K562 (cell line): ENCODE measurements around the gene GNAL. TPM values are rescaled to one million over a fixed set of nuclear protein-coding genes. Genes with fewer than 3 reads are reported as not detected.
A peak's percentile ranks its signal among the peaks of the same experiment; 100 is the strongest.

ENCODE experiments used
- ATAC-seq: fragments of 200-7000 bp; cut with Tn5 transposase; 3 replicates; pipeline ENCODE4 v1.9.1; 2020; ENCODE audit warnings: moderate library complexity
- BruUV-seq: library from RNA; stranded (reverse); fragments of 400-500 nt; replicated peaks from 2 replicates; lab custom pipeline; 2021; lab: Mats Ljungman, UMichigan
- CTCF ChIA-PET: fragments of 300-600 bp; formaldehyde crosslinking; extraction: SDS; loops from one replicate; lab custom pipeline; 2021; ENCODE audit warnings: low intra/inter-chr PET ratio; lab: Yijun Ruan, JAX
- POLR2A ChIA-PET: fragments of 300-600, 350-650 bp; sonication (Branson Sonifier 250); formaldehyde crosslinking; extraction: SDS; loops from one replicate; lab custom pipeline; 2021; ENCODE audit warnings: antibody characterized with exemption, inconsistent platforms; lab: Yijun Ruan, JAX
- DNase-seq, 4 experiments: peaks; one replicate each; pipeline versions ENCODE4 v3.0.0 to v3.0.0-alpha.2; 2011 to 2018; ENCODE audit warnings: low spot score in 3 of 4, mixed read lengths in 3 of 4; ENCODE audit errors: extremely low read depth in 1 of 4
- FAIRE-seq: peaks from 2 replicates; lab custom pipeline; 2011; peaks lifted over from hg19 to GRCh38; lab: Jason Lieb, UNC
- H2AFZ ChIP-seq: 2 replicates; pipeline ENCODE4 v1.6.0; 2011; ENCODE audit warnings: low read depth, low read length, control low read depth, inconsistent platforms
- H3K27ac ChIP-seq: fragments of 200-600 bp; 3 replicates; pipeline ENCODE4 v1.8.0; 2011; ENCODE audit warnings: low read depth, mild to moderate bottlenecking, control low read depth, inconsistent platforms, low read length, moderate library complexity, mixed read lengths; ENCODE audit errors: extremely low read depth
- H3K27me3 ChIP-seq, 2 experiments: fragments of 300-600 bp in 1 of 2; 2 replicates in 1 of 2; 3 replicates in 1 of 2; pipeline versions ENCODE4 v1.6.0 to v1.8.0; 2011; ENCODE audit warnings: inconsistent platforms in 2 of 2, low read length in 2 of 2, mild to moderate bottlenecking in 1 of 2, mixed read lengths in 1 of 2, moderate library complexity in 1 of 2; ENCODE audit not compliant: control insufficient read depth in 2 of 2, insufficient read depth in 2 of 2
- H3K36me3 ChIP-seq: fragments of 300-600 bp; 3 replicates; pipeline ENCODE4 v1.8.0; 2011; ENCODE audit warnings: mild to moderate bottlenecking, low read length, inconsistent platforms; ENCODE audit not compliant: control insufficient read depth, insufficient read depth
- H3K4me1 ChIP-seq, 2 experiments: fragments of 200-600 bp in 1 of 2; replicated peaks in 1 of 2; 2 replicates in 1 of 2; 3 replicates in 1 of 2; pipeline versions ENCODE4 v1.5.1 to v1.8.0; 2011; ENCODE audit warnings: inconsistent platforms in 2 of 2, low read length in 2 of 2, mild to moderate bottlenecking in 1 of 2, mixed read lengths in 1 of 2, moderate library complexity in 1 of 2; ENCODE audit not compliant: control insufficient read depth in 2 of 2, insufficient read depth in 2 of 2
- H3K4me2 ChIP-seq: 2 replicates; pipeline ENCODE4 v1.6.1; 2011; ENCODE audit warnings: low read length, control low read depth, inconsistent platforms, mixed read lengths; ENCODE audit not compliant: insufficient read depth
- H3K4me3 ChIP-seq: fragments of 200-600 bp; sonication (generic), shearing (Covaris generic); 2 replicates; pipeline ENCODE4 v1.5.1; 2016; ENCODE audit warnings: control low read depth, inconsistent platforms
- H3K79me2 ChIP-seq: fragments of 200-600 bp; 3 replicates; pipeline ENCODE4 v1.8.0; 2011; ENCODE audit warnings: low read length, inconsistent platforms; ENCODE audit not compliant: control insufficient read depth, insufficient read depth
- H3K9ac ChIP-seq, 2 experiments: 2 replicates each; pipeline versions ENCODE4 v1.6.0 to v1.6.1; 2011; ENCODE audit warnings: low read depth in 2 of 2, low read length in 2 of 2, control low read depth in 1 of 2, inconsistent platforms in 1 of 2, mild to moderate bottlenecking in 1 of 2, mixed read lengths in 1 of 2; ENCODE audit not compliant: insufficient read depth in 1 of 2
- H3K9me1 ChIP-seq: one replicate; pipeline ENCODE4 v1.6.0; 2011; ENCODE audit warnings: inconsistent platforms, mild to moderate bottlenecking, low read length, moderate library complexity; ENCODE audit not compliant: control insufficient read depth, insufficient read depth
- H3K9me3 ChIP-seq: replicated peaks from 2 replicates; pipeline ENCODE4 v1.5.1; 2011; ENCODE audit warnings: low read depth, low read length, inconsistent platforms; ENCODE audit not compliant: control insufficient read depth, insufficient read depth
- H4K20me1 ChIP-seq: replicated peaks from 2 replicates; pipeline ENCODE4 v1.6.1; 2011; ENCODE audit warnings: low read length, inconsistent platforms, mixed read lengths; ENCODE audit not compliant: control insufficient read depth, insufficient read depth
- CC2D1A ChIP-seq: fragments of 450-650 bp; IDR thresholded peaks from 2 replicates; pipeline ENCODE4 v1.6.1; 2017; ENCODE audit warnings: mild to moderate bottlenecking
- CEBPB ChIP-seq: fragments of 450-650 bp; IDR thresholded peaks from 2 replicates; pipeline ENCODE4 v1.6.1; 2016; ENCODE audit warnings: missing genetic modification characterization, missing compliant biosample characterization
- CHD1 ChIP-seq: fragments of 200-600 bp; sonication (generic); IDR thresholded peaks from one replicate; pipeline ENCODE4 v1.6.1; 2012; ENCODE audit warnings: mild to moderate bottlenecking, moderate library complexity, low read length, inconsistent platforms
- CREM ChIP-seq: IDR thresholded peaks from 2 replicates; pipeline ENCODE4 v1.6.1; 2014; ENCODE audit warnings: antibody characterized with exemption, low read depth
- CTBP1 ChIP-seq: fragments of 450-650 bp; IDR thresholded peaks from 2 replicates; pipeline ENCODE4 v1.6.1; 2016; ENCODE audit warnings: borderline replicate concordance
- FOS ChIP-seq: IDR thresholded peaks from 3 replicates; pipeline ENCODE4 v1.6.1; 2011; ENCODE audit not compliant: insufficient read length; ENCODE audit errors: extremely low read depth
- KDM1A ChIP-seq, 2 experiments: fragments of 450-650 bp; IDR thresholded peaks; 2 replicates each; pipeline ENCODE4 v1.6.1; 2016; ENCODE audit warnings: mild to moderate bottlenecking in 2 of 2
- L3MBTL2 ChIP-seq: fragments of 450-650 bp; IDR thresholded peaks from 2 replicates; pipeline ENCODE4 v1.6.1; 2016; ENCODE audit warnings: mild to moderate bottlenecking, moderate library complexity
- MEIS2 ChIP-seq: fragments of 450-650 bp; IDR thresholded peaks from 2 replicates; pipeline ENCODE4 v1.6.1; 2014; ENCODE audit warnings: mild to moderate bottlenecking; ENCODE audit not compliant: partially characterized antibody
- MYNN ChIP-seq, 2 experiments: sonication (generic); formaldehyde crosslinking in 1 of 2; IDR thresholded peaks; 2 replicates each; pipeline versions ENCODE4 v1.5.0 to v1.6.1; 2016 to 2020; ENCODE audit warnings: antibody characterized with exemption in 1 of 2, missing genetic modification reagents in 1 of 2
- PRMT5 ChIP-seq: sonication (generic); formaldehyde crosslinking; IDR thresholded peaks from 2 replicates; pipeline ENCODE4 v1.5.0; 2020; ENCODE audit warnings: missing genetic modification reagents
- RCOR1 ChIP-seq, 2 experiments: IDR thresholded peaks; 2 replicates each; pipeline ENCODE4 v1.6.1; 2012; ENCODE audit warnings: low read depth in 2 of 2, low read length in 2 of 2, borderline replicate concordance in 1 of 2, improper control_type of control experiment in 1 of 2
- SMAD4 ChIP-seq: fragments of 250-450 bp; sonication (Bioruptor Pico); conservative IDR thresholded peaks from 2 replicates; pipeline ENCODE4 v1.8.0; 2021; ENCODE audit warnings: inconsistent platforms, mild to moderate bottlenecking, moderate library complexity
- SP1 ChIP-seq: sonication (generic); formaldehyde crosslinking; IDR thresholded peaks from 2 replicates; pipeline ENCODE4 v1.8.1; 2022; ENCODE audit warnings: mild to moderate bottlenecking, missing genetic modification reagents
- TAF1 ChIP-seq: IDR thresholded peaks from 2 replicates; pipeline ENCODE4 v1.6.1; 2011; ENCODE audit warnings: mild to moderate bottlenecking, low read length, moderate library complexity; ENCODE audit not compliant: insufficient read depth, control insufficient read depth, severe bottlenecking; ENCODE audit errors: extremely low read depth
- TEAD1 ChIP-seq, 2 experiments: fragments of 450-650 bp in 1 of 2; sonication (generic) in 1 of 2; formaldehyde crosslinking; IDR thresholded peaks; 2 replicates each; pipeline versions ENCODE4 v1.4.0 to v1.8.0; 2020 to 2022; ENCODE audit warnings: mild to moderate bottlenecking in 2 of 2, missing genetic modification reagents in 1 of 2
- TRIM25 ChIP-seq: fragments of 450-650 bp; IDR thresholded peaks from 2 replicates; pipeline ENCODE4 v1.7.0; 2016; ENCODE audit warnings: borderline replicate concordance
- ZFPM2 ChIP-seq: fragments of 250-450 bp; sonication (Bioruptor Pico); IDR thresholded peaks from 2 replicates; pipeline ENCODE4 v1.5.1; 2022; ENCODE audit warnings: mild to moderate bottlenecking
- ZNF232 ChIP-seq: sonication (generic); formaldehyde crosslinking; IDR thresholded peaks from 2 replicates; pipeline ENCODE4 v1.8.0; 2022; ENCODE audit warnings: mild to moderate bottlenecking, missing genetic modification reagents
- ZNF311 ChIP-seq: fragments of 250-450 bp; sonication (Bioruptor Pico); IDR thresholded peaks from 2 replicates; pipeline ENCODE4 v1.4.0; 2020; ENCODE audit warnings: mild to moderate bottlenecking, moderate library complexity
- ZNF324 ChIP-seq: fragments of 250-450 bp; sonication (Bioruptor Pico); IDR thresholded peaks from 2 replicates; pipeline ENCODE4 v1.4.0; 2020; ENCODE audit warnings: mild to moderate bottlenecking
- WGBS: fragments of 100-300 bp; shearing (Covaris generic); methylation state at CpG from one replicate; pipeline ENCODE4 v1.1.6; 2016; ENCODE audit warnings: low coverage, mixed read lengths; ENCODE audit not compliant: insufficient coverage; ENCODE audit errors: missing lambda C conversion rate; 5-methylcytosine and 5-hydroxymethylcytosine counted together
- in situ Hi-C: fragments of 300-500 bp; cut with MboI; formaldehyde crosslinking; loops from 4 replicates; pipeline ENCODE4 v1.15.0; 2018; ENCODE audit warnings: inconsistent platforms, mixed read lengths
- intact Hi-C: fragments of 100-400 bp; cut with micrococcal nuclease; formaldehyde crosslinking; loops from 2 replicates; pipeline ENCODE4 v1.14.2; 2022
- polyA plus RNA-seq, 8 experiments: library from polyadenylated mRNA; depleted of rRNA in 4 of 8; stranded (reverse) in 5 of 8; unstranded in 3 of 8; fragments of >200 nt; fragmentation: Nextera tagmentation in 2 of 8; fragmentation: Illumina TruSeq in 1 of 8; extraction: Ambion mirVana in 2 of 8; extraction: Trizol in 1 of 8; gene quantifications; 2 replicates each; pipeline versions ENCODE4 v1.2.1 to v1.2.3, GENCODE V29; 2011 to 2014; ENCODE audit warnings: inconsistent platforms in 1 of 8, missing spikeins in 1 of 8
- total RNA-seq, 7 experiments: library from RNA; depleted of rRNA in 6 of 7; stranded (reverse); fragments of >200 nt in 6 of 7; fragmentation: Illumina TruSeq in 2 of 7; extraction: Trizol in 2 of 7; gene quantifications; 2 replicates each; pipeline versions ENCODE4 v1.2.1 to v1.2.3, GENCODE V29; 2011 to 2021; ENCODE audit warnings: low replicate concordance in 1 of 7

The GNAL gene
- total and polyA plus RNA-seq, 9 of the 15 experiments (the other 6 are each of a cell fraction or from before 2014, with no cell fraction given): under 0.01 to 0.10 (median 0.01) TPM; not detected in 5

- ATAC-seq (peak; percentile 99), FAIRE-seq (peak; percentile 91), DNase-seq (peak; percentile 78 to 81 (median 78))
- H3K4me3 ChIP-seq: no peak overlapping the region
- H3K36me3 ChIP-seq: no peaks in the 10 kb centered on the region
- H3K4me2 ChIP-seq: peak overlapping the region; percentile 46; the same call in 1 of the 2 replicates
- WGBS: 10% methylated on average over 17 of the region's 17 CpGs
- no peaks in the 10 kb centered on the region for H3K9me1 ChIP-seq
- H3K79me2 ChIP-seq: no peaks in the 10 kb centered on the region
- CTCF ChIA-PET: interaction anchor here (0.7 to 2.2 kb wide), 7 partner anchors 8 to 307 kb away, joined by 3 to 22 read pairs (median 4); no protein-coding TSS in a partner anchor
- no TSS peak for BruUV-seq
- no peaks in the 10 kb centered on the region for H3K9me3 ChIP-seq
- intact Hi-C loops: loop anchor here (1.0 to 10.0 kb wide), 3 partner anchors 139 to 302 kb away; no protein-coding TSS in a partner anchor
- peaks cover 0 to 4% of the 10 kb centered on the region in 2 experiments; a peak in 1 of 5 replicates for H3K4me1 ChIP-seq
- POLR2A ChIA-PET: interaction anchor here (0.6 kb wide), 1 partner anchor 137 kb away, joined by 3 read pairs; no protein-coding TSS in a partner anchor
- H3K27ac ChIP-seq: no peak overlapping the region
- no peak overlapping the region for H2AFZ ChIP-seq
- in situ Hi-C loops: loop anchor here (5.0 to 10.0 kb wide), 3 partner anchors 81 to 309 kb away; no protein-coding TSS in a partner anchor
- peaks cover 12 to 47% of the 10 kb centered on the region in 2 experiments for H3K27me3 ChIP-seq
- H3K9ac ChIP-seq: no peak overlapping the region
- H4K20me1 ChIP-seq: 0 out of 2 replicates have a peak, but pooled peaks cover 5% of the 10 kb centered on the region
- TF ChIP-seq KDM1A (IDR thresholded peaks at IDR 0.05) (no peak), TRIM25 (no peak), CC2D1A (peak; percentile 34; the same call in 1 of the 2 replicates), CEBPB (tag) (no peak), PRMT5 (no peak), L3MBTL2 (peak; percentile 24; the same call in 1 of the 2 replicates), TAF1 (no peak), MYNN (IDR thresholded peaks at IDR 0.05) (no peak), MYNN (CRISPR knock-in tag; IDR thresholded peaks at IDR 0.05) (no peak), MEIS2 (no peak), CTBP1 (peak; percentile 27; the same call in 1 of the 2 replicates), SMAD4 (CRISPR knock-in tag) (no peak), ZNF311 (CRISPR knock-in tag) (no peak), SP1 (CRISPR knock-in tag) (no peak), FOS (no peak), ZNF324 (CRISPR knock-in tag) (no peak), CREM (0 out of 2 replicates have a peak, but pooled peaks have one; percentile 11), ZFPM2 (CRISPR knock-in tag) (no peak), ZNF232 (CRISPR knock-in tag) (no peak), RCOR1 (IDR thresholded peaks at IDR 0.05; ENCODE audit: borderline replicate concordance in 1 of 2, low read depth in 2 of 2, low read length in 2 of 2) (no peak), TEAD1 (CRISPR knock-in tag; IDR thresholded peaks at IDR 0.05) (no peak), CHD1 (no peak)
These were observed 44.0 kb downstream of the GNAL start for GRCh38 chr18:11733031-11733430.
